ENCODE measurements around the gene ARHGEF17. TPM values are rescaled to one million over a fixed set of nuclear protein-coding genes. Genes with fewer than 3 reads are reported as not detected.

Gene ARHGEF17
- total RNA-seq, 2 donors from 2014 or later, result 31.0 to 39.0 TPM

- TF ChIP-seq, protein P1, sequence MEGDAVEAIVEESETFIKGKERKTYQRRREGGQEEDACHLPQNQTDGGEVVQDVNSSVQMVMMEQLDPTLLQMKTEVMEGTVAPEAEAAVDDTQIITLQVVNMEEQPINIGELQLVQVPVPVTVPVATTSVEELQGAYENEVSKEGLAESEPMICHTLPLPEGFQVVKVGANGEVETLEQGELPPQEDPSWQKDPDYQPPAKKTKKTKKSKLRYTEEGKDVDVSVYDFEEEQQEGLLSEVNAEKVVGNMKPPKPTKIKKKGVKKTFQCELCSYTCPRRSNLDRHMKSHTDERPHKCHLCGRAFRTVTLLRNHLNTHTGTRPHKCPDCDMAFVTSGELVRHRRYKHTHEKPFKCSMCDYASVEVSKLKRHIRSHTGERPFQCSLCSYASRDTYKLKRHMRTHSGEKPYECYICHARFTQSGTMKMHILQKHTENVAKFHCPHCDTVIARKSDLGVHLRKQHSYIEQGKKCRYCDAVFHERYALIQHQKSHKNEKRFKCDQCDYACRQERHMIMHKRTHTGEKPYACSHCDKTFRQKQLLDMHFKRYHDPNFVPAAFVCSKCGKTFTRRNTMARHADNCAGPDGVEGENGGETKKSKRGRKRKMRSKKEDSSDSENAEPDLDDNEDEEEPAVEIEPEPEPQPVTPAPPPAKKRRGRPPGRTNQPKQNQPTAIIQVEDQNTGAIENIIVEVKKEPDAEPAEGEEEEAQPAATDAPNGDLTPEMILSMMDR (conservative IDR thresholded peaks at IDR 0.05), result peak; percentile 50
- H3K9ac ChIP-seq (ENCODE audit: extremely low read depth, low read length, poor library complexity, severe bottlenecking), result no peak overlapping the region
- no peaks in the 10 kb centered on the region for H3K27me3 ChIP-seq (ENCODE audit: control insufficient read depth, insufficient read depth, low read length, poor library complexity, severe bottlenecking)
- H3K36me3 ChIP-seq (ENCODE audit: control insufficient read depth, insufficient read depth, low read length), result peaks cover 17% of the 10 kb centered on the region
- DNase-seq, result no peak
- H3K27me3 Mint-ChIP-seq (ENCODE audit: insufficient read depth), result no peaks in the 10 kb centered on the region
- H3K4me1 ChIP-seq (ENCODE audit: control insufficient read depth, insufficient read depth, low read length), result peaks cover 5% of the 10 kb centered on the region
- H3K27ac ChIP-seq (ENCODE audit: low read depth, low read length), result no peak overlapping the region
- H3K9me3 Mint-ChIP-seq, result no peaks in the 10 kb centered on the region
- peaks cover 15% of the 10 kb centered on the region for H3K4me1 Mint-ChIP-seq
- H3K9me3 ChIP-seq (ENCODE audit: control insufficient read depth, low read length), result no peaks in the 10 kb centered on the region
- H3K36me3 Mint-ChIP-seq (ENCODE audit: low read depth), result peaks cover 27% of the 10 kb centered on the region
- WGBS, 2 experiments (ENCODE audit: insufficient coverage in 1 of 2, insufficient read length in 1 of 2), result 89 to 100% methylated on average over 1 to 2 of the region's 2 CpGs
- H3K27ac Mint-ChIP-seq, result no peak overlapping the region
- no peak overlapping the region for H3K4me3 Mint-ChIP-seq
- H3K4me3 ChIP-seq (ENCODE audit: low read length), result no peak overlapping the region
These were observed 103.0 kb downstream of the ARHGEF17 start for GRCh38 chr11:73411031-73411430.

GRCh38 chr11:73412308-73412707 lies 104.2 kb downstream of the ARHGEF17 start:
- Mint-ChIP-seq H3K4me1 (peaks cover 18% of the 10 kb centered on the region), H3K9me3 (no peaks in the 10 kb centered on the region), H3K36me3 (ENCODE audit: low read depth) (peaks cover 31% of the 10 kb centered on the region), H3K27me3 (ENCODE audit: insufficient read depth) (no peaks in the 10 kb centered on the region), H3K4me3 (no peak overlapping the region), H3K27ac (no peak overlapping the region)
- no peak overlapping the region for H3K4me3 ChIP-seq (ENCODE audit: low read length)
- H3K36me3 ChIP-seq (ENCODE audit: control insufficient read depth, insufficient read depth, low read length), result peaks cover 17% of the 10 kb centered on the region
- H3K9me3 ChIP-seq (ENCODE audit: control insufficient read depth, low read length), result no peaks in the 10 kb centered on the region
- no peak overlapping the region for H3K9ac ChIP-seq (ENCODE audit: extremely low read depth, low read length, poor library complexity, severe bottlenecking)
- H3K27me3 ChIP-seq (ENCODE audit: control insufficient read depth, insufficient read depth, low read length, poor library complexity, severe bottlenecking), result no peaks in the 10 kb centered on the region
- TF ChIP-seq, protein P1 (conservative IDR thresholded peaks at IDR 0.05), result no peak
- H3K4me1 ChIP-seq (ENCODE audit: control insufficient read depth, insufficient read depth, low read length), result peaks cover 5% of the 10 kb centered on the region
- WGBS, 2 experiments (ENCODE audit: insufficient coverage in 1 of 2, insufficient read length in 1 of 2), result 65 to 80% methylated on average over 3 of the region's 3 CpGs
- DNase-seq, result no peak
- H3K27ac ChIP-seq (ENCODE audit: low read depth, low read length), result no peak overlapping the region

DNA sequence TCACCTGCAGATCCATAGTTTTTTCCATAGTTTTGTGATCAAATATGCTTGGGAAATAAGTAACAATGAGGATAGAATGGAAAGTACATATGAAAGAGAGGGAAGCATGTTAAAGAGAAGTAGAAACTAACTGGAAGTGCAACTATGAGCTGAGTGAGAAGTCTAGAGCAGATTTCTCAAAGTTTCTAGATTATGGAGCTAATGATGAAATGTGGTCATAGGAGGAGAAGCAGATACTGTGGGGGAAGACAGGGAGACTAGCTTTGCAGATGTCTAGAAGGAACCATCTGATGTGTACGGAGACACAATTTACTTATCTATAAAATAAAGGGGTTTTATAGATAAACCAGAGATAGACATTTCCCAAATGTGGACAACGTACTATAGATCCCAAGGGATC lies 105.2 kb downstream of the ARHGEF17 start:
- Histone ChIP-seq H3K36me3 (ENCODE audit: control insufficient read depth, insufficient read depth, low read length) (peaks cover 20% of the 10 kb centered on the region), H3K4me1 (ENCODE audit: control insufficient read depth, insufficient read depth, low read length) (peaks cover 5% of the 10 kb centered on the region), H3K9me3 (ENCODE audit: control insufficient read depth, low read length) (no peaks in the 10 kb centered on the region), H3K27ac (ENCODE audit: low read depth, low read length) (no peak overlapping the region), H3K9ac (ENCODE audit: extremely low read depth, low read length, poor library complexity, severe bottlenecking) (no peak overlapping the region), H3K4me3 (ENCODE audit: low read length) (no peak overlapping the region), H3K27me3 (ENCODE audit: control insufficient read depth, insufficient read depth, low read length, poor library complexity, severe bottlenecking) (no peaks in the 10 kb centered on the region)
- WGBS, 2 experiments (ENCODE audit: insufficient coverage in 1 of 2, insufficient read length in 1 of 2), result 100% methylated on average over 1 of the region's 2 CpGs
- no peak for DNase-seq
- peaks cover 31% of the 10 kb centered on the region for H3K36me3 Mint-ChIP-seq (ENCODE audit: low read depth)
- H3K4me1 Mint-ChIP-seq, result peaks cover 18% of the 10 kb centered on the region
- H3K27me3 Mint-ChIP-seq (ENCODE audit: insufficient read depth), result no peaks in the 10 kb centered on the region
- no peak overlapping the region for H3K27ac Mint-ChIP-seq
- TF ChIP-seq, protein P1 (conservative IDR thresholded peaks at IDR 0.05), result no peak
- no peaks in the 10 kb centered on the region for H3K9me3 Mint-ChIP-seq
- no peak overlapping the region for H3K4me3 Mint-ChIP-seq
